GM18861 (cell line): ENCODE measurements around the gene FUT8.

ENCODE experiments used
- ATAC-seq: cut with Tn5 transposase; IDR thresholded peaks from one replicate; pipeline ENCODE4 v1.9.1; 2021; ENCODE audit not compliant: unreplicated experiment

FUT8 gene

DNA sequence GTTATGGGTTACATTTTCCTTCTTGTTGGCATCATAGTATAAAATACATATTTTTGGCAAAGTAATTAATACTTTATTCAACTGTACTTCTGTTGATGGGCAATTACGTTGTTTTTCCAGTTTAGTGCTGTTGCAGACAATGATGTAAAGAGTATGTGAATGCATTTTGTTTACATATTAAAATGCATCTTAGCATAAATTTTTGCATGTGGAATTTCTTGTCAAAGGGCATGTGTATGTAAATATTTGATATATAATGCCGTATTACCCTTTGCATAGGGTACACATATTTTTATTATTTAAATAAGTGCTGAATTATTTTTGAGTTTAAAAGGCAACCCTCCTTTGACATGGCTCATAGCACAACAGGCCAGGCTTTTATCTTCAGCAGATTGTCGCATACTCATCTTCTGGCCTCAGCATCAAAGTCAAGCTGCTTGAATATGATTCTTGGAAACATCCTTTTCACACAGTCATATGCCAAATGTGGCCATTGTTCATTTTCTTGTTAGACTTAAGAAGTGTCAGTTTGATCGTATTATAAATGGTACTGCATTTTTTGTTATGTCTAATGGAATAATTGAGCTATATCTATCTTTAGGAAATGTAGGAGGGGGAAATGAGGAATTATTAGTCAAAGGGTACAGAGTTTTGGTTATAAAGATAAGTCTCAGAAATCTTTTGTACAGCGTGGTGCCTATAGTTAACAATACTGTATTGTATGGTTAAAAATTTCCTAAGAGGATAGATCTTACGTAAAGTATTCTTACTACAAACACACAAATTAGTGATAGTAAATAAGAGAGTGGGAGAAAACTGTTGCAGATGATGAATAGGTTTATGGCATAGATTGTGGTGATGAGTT is 138.5 kb downstream of the FUT8 start:
- ATAC-seq = no peak

DNA sequence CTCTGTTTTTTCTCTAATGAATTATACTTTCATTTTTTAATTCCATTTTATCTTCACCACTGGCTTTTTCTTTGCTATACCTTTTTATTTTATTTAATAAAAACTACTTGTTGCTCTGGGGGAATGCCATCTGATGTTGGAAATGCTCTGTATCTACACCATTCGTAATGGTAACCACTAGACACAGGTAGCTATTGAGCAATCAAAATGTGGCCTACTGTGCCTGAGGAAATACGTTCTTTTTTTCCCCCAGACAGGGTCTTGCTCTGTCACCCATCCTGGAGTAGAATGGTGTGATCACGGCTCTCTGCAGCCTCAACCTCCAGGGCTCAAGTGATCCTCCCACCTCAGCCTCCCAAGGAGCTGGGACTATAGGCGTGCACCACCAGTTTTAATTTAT is 140.2 kb downstream of the FUT8 start:
- ATAC-seq = no peak

GRCh38 chr14:65554837-65555236 is 142.3 kb downstream of the FUT8 start:
- ATAC-seq = no peak

- ATAC-seq = no peak
Measured at GRCh38 chr14:65555358-65555757, 142.8 kb downstream of the FUT8 start.

DNA sequence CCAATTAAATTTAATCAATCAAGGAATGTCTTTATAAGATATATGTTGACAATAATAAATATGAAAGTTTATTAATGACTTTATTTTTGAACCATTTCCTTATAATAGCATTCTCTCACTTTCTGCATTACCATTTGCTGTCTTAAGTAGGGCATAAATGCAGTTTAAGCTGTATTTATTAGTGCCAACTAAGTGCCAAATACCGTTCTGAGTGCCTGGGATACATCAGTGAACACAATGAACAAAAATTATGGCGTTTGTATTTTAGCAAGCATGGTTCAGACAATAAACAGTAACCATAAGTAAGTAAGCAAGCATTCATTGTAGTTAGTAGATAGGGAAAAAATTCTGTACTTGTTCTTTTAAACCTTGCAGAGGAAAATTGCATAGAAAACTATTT is 145.8 kb downstream of the FUT8 start:
- ATAC-seq = no peak

DNA sequence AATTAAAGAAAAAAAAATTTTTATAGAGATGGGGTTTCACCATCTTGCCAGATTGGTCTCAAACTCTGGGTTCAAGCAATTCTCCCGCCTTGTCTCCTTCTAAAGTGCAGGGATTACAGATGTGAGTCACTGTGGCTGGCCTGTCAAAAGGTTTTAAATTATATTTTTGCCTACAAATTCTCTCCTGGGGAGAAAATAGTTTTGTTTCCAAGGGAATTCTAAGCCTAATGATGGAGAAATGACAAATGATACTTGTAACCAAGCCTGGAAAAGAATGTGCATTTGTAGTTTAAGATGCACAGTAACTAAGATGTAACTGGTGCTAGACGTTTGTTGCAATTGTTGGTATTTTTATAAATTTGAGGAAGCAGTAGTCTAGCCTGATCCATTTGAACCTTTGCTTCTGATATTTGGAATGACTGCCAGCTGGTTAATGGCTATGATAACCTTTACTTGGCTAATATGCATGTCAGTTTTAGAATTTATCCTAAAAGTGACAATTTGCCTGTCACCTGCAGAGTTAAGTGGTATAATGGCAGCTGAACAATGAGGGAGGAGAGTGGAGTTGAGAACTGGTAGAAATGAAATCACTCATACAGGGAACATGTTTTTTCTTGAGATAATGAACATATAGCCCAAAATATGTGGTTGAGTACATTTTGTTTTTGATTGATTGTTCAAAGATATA is 148.0 kb downstream of the FUT8 start:
- no peak for ATAC-seq

GRCh38 chr14:65564370-65564769 is 151.8 kb downstream of the FUT8 start:
- ATAC-seq = no peak

- no peak for ATAC-seq
Measured at GRCh38 chr14:65565948-65566347, 153.4 kb downstream of the FUT8 start.

DNA sequence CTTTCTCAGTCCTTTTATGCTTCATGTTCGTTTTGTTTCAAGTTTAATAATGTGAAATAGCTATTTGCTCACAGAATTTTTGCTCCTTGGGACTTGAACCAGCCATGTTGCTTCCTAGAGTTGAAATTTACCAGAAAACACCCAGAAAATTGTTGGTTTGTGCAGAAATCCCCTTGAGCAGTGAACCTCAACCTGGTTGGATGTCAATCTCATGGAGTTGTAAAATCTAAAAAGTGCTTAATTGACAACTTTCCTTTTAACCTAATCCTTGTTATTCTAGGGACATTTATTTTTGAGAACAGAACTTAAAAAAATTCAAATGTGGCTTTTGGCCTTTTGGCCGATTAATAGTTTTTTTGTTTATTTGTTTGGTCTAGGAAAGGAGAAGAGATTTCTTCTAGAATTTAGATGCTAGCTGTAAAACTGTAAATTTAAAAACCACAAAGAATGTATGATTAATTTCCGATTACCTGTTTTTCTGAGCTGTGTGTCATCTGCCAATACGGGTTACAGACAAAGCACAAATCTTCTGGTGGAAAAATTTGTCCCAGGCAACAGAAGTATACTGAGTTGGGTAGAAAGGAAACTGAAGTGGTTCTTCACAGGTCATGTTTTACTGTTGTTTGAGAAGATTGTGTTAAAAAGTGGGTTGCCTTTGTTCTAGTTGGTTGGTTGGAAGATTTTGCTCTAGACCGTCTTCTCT is 154.4 kb downstream of the FUT8 start:
- no peak for ATAC-seq

GRCh38 chr14:65574611-65575010 is 162.1 kb downstream of the FUT8 start:
- no peak for ATAC-seq

- no peak for ATAC-seq
Measured at GRCh38 chr14:65575389-65575788, 162.9 kb downstream of the FUT8 start.

- ATAC-seq = no peak
Measured at GRCh38 chr14:65580973-65581372, 168.4 kb downstream of the FUT8 start.

DNA sequence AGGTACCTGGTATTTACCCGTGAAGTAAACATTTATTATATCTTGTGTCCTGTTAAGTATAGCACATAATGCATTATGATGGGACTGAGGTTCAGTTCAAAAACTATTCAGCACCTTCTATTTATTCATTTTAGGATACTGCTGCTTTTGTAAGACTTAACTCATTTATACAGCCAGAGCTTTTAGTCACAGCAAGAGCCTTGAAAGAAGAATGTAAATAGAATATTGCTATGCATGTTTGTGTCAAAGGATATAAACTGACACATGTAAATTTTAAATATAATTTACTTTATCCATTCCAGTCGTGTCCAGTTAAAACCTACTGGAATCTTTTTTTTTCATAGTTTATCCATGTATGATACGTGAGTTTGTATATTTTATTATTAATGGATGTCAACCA is 168.8 kb downstream of the FUT8 start:
- no peak for ATAC-seq

DNA sequence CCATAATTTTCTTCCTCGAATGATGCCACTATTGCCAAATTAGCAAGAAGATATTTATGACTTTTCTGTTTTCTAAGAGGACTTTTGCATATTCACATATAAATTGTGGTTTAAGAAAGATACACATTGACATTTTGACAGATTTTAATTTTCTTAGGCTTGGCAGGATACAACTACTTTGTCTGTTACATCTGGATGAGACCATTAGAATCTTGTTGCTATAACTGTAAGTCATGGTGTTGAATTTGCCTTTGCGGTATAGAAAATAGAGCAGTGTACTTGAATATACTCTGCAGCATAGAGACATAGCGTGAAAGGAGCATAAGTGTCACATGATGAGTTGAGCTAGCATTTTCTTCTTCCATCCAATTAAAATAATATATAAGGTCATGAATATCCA is 169.3 kb downstream of the FUT8 start:
- no peak for ATAC-seq

DNA sequence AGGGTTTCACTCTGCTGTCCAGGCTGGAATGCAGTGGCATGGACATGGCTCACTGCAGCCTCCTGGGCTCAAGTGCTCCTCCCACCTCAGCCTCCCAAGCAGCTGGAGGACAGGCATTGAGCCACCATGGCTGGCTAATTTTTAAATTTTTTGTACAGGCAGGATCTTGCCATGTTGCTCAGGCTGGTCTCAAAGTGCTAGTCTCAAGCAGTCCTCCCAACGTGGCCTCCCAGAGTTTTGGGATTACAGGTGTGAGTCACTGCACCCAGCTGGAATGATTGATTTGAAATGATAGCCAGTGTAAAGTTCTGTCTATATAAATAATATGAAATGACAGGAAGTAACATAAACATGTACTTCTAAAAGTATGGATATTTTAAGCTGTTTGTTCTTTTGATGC is 172.7 kb downstream of the FUT8 start:
- ATAC-seq = no peak

DNA sequence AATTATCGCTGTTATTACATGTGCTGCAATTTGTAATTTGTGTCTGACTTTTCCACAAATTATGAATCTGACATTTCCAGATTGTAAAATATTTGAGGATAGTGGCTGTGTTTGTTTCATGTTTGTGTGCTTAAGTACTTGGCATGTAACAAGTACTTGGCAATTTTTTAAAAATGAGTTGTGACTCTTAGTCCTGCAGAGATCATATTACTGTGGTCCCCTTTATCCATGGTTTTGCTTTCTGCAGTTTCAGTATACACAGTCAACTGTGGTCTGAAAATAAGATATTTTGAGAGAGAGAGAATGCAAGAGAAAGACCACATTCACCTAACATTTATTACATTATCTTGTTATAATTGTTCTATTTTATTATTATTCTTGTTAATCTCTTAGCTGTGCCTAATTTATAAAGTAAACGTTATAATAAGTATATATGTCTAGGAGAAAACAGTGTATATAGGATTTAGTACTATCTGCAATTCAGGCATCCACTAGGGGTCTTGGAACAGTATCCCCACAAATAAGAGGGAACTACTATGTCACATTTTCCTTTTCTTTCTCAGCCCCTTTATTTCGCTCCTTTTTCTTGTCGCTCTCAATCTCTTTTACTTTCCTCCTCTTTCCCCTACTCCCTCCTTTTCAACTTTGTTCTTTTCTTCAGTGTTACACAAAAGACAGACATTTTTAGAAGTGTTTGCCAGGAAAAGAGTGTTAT is 176.1 kb downstream of the FUT8 start:
- ATAC-seq = no peak

- no peak for ATAC-seq
Measured at GRCh38 chr14:65594153-65594881, 181.8 kb downstream of the FUT8 start.

GRCh38 chr14:65594882-65595237 is 182.3 kb downstream of the FUT8 start:
- no peak for ATAC-seq

- ATAC-seq = no peak
Measured at GRCh38 chr14:65599375-65599774, 186.8 kb downstream of the FUT8 start.

- ATAC-seq = no peak
Measured at GRCh38 chr14:65600742-65601141, 188.2 kb downstream of the FUT8 start.

DNA sequence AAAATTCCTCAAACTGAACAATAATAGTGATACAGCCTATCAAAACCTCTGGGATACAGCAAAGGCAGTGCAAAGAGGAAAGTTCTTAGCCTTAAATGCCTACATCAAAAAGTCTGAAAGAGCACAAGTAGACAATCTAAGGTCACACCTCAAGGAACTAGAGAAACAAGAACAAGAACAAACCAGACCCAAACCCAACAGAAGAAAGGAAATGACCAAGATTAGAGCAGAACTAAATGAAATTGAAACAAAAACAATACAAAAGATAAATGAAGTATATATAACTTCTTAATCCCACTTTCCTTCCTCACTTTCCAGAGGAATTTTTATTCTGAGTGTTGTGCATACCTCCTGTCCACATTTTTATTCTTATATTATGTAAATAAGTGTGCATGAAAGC is 192.0 kb downstream of the FUT8 start:
- ATAC-seq = no peak
